T-helper 17 cell (primary cell): ENCODE results near the gene GABRG3. TPM values are rescaled to one million over a fixed set of nuclear protein-coding genes. Genes with fewer than 3 reads are reported as not detected.
"Not testable (repeated sequence)": the region's sequence is repeated elsewhere in the genome, so short reads cannot be mapped to it uniquely, and the experiment has no call there.

ENCODE experiments used
- ATAC-seq: fragments of 150-1000 bp; cut with Tn5 transposase; 2 replicates; pipeline ENCODE4 v1.10.0; 2021; ENCODE audit warnings: mild to moderate bottlenecking, moderate library complexity
- DNase-seq, 3 donors: peaks; one replicate each; pipeline versions ENCODE4 v3.0.0 to v3.0.0-alpha.2; 2020 to 2021
- H3K9me3 ChIP-seq: one replicate; pipeline ENCODE4 v1.7.0; 2013; ENCODE audit warnings: low read length, mild to moderate bottlenecking; ENCODE audit not compliant: control insufficient read depth, poor library complexity, severe bottlenecking
- H3K27ac Mint-ChIP-seq: one replicate; pipeline ENCODE4 v1.8.0; 2022; ENCODE audit warnings: mild to moderate bottlenecking, moderate library complexity, mixed read lengths
- H3K27me3 Mint-ChIP-seq: one replicate; pipeline ENCODE4 v1.8.0; 2022; ENCODE audit warnings: mixed read lengths
- H3K36me3 Mint-ChIP-seq: one replicate; pipeline ENCODE4 v1.8.0; 2022; ENCODE audit warnings: low read depth, mixed read lengths
- H3K4me1 Mint-ChIP-seq: one replicate; pipeline ENCODE4 v1.8.0; 2022; ENCODE audit warnings: mild to moderate bottlenecking, mixed read lengths
- H3K4me3 Mint-ChIP-seq: one replicate; pipeline ENCODE4 v1.8.0; 2022; ENCODE audit warnings: mild to moderate bottlenecking, moderate library complexity, mixed read lengths
- total RNA-seq, 4 donors: library from RNA in 2 of 4; stranded (reverse) in 2 of 4; gene quantifications; one replicate each; pipeline ENCODE4 v1.2.3 and lab custom pipeline; 2022 to 2026

Gene GABRG3
- total RNA-seq, 2 donors from 2014 or later: not detected

GRCh38 chr15:27330326-27330725 lies 359.3 kb downstream of the GABRG3 start:
- Mint-ChIP-seq H3K27ac (no peak overlapping the region), H3K4me1 (no peaks in the 10 kb centered on the region), H3K4me3 (no peak overlapping the region), H3K36me3 (no peaks in the 10 kb centered on the region), H3K27me3 (no peaks in the 10 kb centered on the region)
- ATAC-seq: no peak
- DNase-seq: no peak
- H3K9me3 ChIP-seq: peaks cover 3% of the 10 kb centered on the region

GRCh38 chr15:27336676-27337075 lies 365.7 kb downstream of the GABRG3 start:
- Mint-ChIP-seq H3K36me3 (no peaks in the 10 kb centered on the region), H3K27ac (no peak overlapping the region), H3K4me3 (no peak overlapping the region), H3K27me3 (no peaks in the 10 kb centered on the region), H3K4me1 (no peaks in the 10 kb centered on the region)
- DNase-seq: no peak
- H3K9me3 ChIP-seq: no peaks in the 10 kb centered on the region
- no peak for ATAC-seq

GRCh38 chr15:27339138-27339537 lies 368.2 kb downstream of the GABRG3 start:
- no peak for DNase-seq
- H3K9me3 ChIP-seq: no peaks in the 10 kb centered on the region
- H3K27ac Mint-ChIP-seq: no peak overlapping the region
- no peaks in the 10 kb centered on the region for H3K4me1 Mint-ChIP-seq
- no peaks in the 10 kb centered on the region for H3K27me3 Mint-ChIP-seq
- no peak for ATAC-seq
- H3K36me3 Mint-ChIP-seq: no peaks in the 10 kb centered on the region
- H3K4me3 Mint-ChIP-seq: no peak overlapping the region

GRCh38 chr15:27341780-27342343 lies 370.9 kb downstream of the GABRG3 start:
- H3K27me3 Mint-ChIP-seq: no peaks in the 10 kb centered on the region
- H3K4me3 Mint-ChIP-seq: no peak overlapping the region
- DNase-seq (no peak), ATAC-seq (no peak)
- H3K27ac Mint-ChIP-seq: no peak overlapping the region
- H3K9me3 ChIP-seq: no peaks in the 10 kb centered on the region
- H3K4me1 Mint-ChIP-seq: no peaks in the 10 kb centered on the region
- no peaks in the 10 kb centered on the region for H3K36me3 Mint-ChIP-seq

- H3K36me3 Mint-ChIP-seq: no peaks in the 10 kb centered on the region
- no peak overlapping the region for H3K27ac Mint-ChIP-seq
- no peak for DNase-seq
- no peak overlapping the region for H3K4me3 Mint-ChIP-seq
- no peaks in the 10 kb centered on the region for H3K9me3 ChIP-seq
- H3K27me3 Mint-ChIP-seq: no peaks in the 10 kb centered on the region
- no peak for ATAC-seq
- no peaks in the 10 kb centered on the region for H3K4me1 Mint-ChIP-seq
These were observed 372.0 kb downstream of the GABRG3 start for GRCh38 chr15:27342991-27343390.

- no peak overlapping the region for H3K4me3 Mint-ChIP-seq
- DNase-seq (no peak), ATAC-seq (no peak)
- no peaks in the 10 kb centered on the region for H3K27me3 Mint-ChIP-seq
- H3K9me3 ChIP-seq: no peaks in the 10 kb centered on the region
- H3K4me1 Mint-ChIP-seq: no peaks in the 10 kb centered on the region
- H3K36me3 Mint-ChIP-seq: no peaks in the 10 kb centered on the region
- H3K27ac Mint-ChIP-seq: no peak overlapping the region
These were observed 381.2 kb downstream of the GABRG3 start for GRCh38 chr15:27352136-27352535.

GRCh38 chr15:27353856-27354255 lies 382.9 kb downstream of the GABRG3 start:
- ATAC-seq (no peak), DNase-seq (no peak)
- H3K9me3 ChIP-seq: no peaks in the 10 kb centered on the region
- Mint-ChIP-seq H3K27ac (no peak overlapping the region), H3K4me1 (no peaks in the 10 kb centered on the region), H3K27me3 (no peaks in the 10 kb centered on the region), H3K36me3 (no peaks in the 10 kb centered on the region), H3K4me3 (no peak overlapping the region)

GRCh38 chr15:27358751-27359434 lies 387.9 kb downstream of the GABRG3 start:
- Mint-ChIP-seq H3K36me3 (no peaks in the 10 kb centered on the region), H3K27me3 (no peaks in the 10 kb centered on the region), H3K27ac (no peak overlapping the region), H3K4me1 (no peaks in the 10 kb centered on the region), H3K4me3 (no peak overlapping the region)
- no peak for ATAC-seq
- DNase-seq: no peak
- no peaks in the 10 kb centered on the region for H3K9me3 ChIP-seq

- no peak overlapping the region for H3K27ac Mint-ChIP-seq
- ATAC-seq: no peak
- H3K27me3 Mint-ChIP-seq: no peaks in the 10 kb centered on the region
- no peaks in the 10 kb centered on the region for H3K36me3 Mint-ChIP-seq
- no peaks in the 10 kb centered on the region for H3K9me3 ChIP-seq
- H3K4me3 Mint-ChIP-seq: no peak overlapping the region
- no peak for DNase-seq
- H3K4me1 Mint-ChIP-seq: no peaks in the 10 kb centered on the region
These were observed 388.6 kb downstream of the GABRG3 start for GRCh38 chr15:27359586-27359985.

GRCh38 chr15:27360316-27360715 lies 389.3 kb downstream of the GABRG3 start:
- H3K4me3 Mint-ChIP-seq: no peak overlapping the region
- ATAC-seq: no peak
- no peaks in the 10 kb centered on the region for H3K27me3 Mint-ChIP-seq
- no peak overlapping the region for H3K27ac Mint-ChIP-seq
- H3K36me3 Mint-ChIP-seq: no peaks in the 10 kb centered on the region
- H3K9me3 ChIP-seq: no peaks in the 10 kb centered on the region
- H3K4me1 Mint-ChIP-seq: no peaks in the 10 kb centered on the region
- no peak for DNase-seq

- ATAC-seq: no peak
- no peak overlapping the region for H3K27ac Mint-ChIP-seq
- DNase-seq: no peak
These were observed 390.5 kb downstream of the GABRG3 start for GRCh38 chr15:27361438-27361837.

GRCh38 chr15:27365456-27365855 lies 394.5 kb downstream of the GABRG3 start:
- no peak for DNase-seq
- H3K27me3 Mint-ChIP-seq: no peaks in the 10 kb centered on the region

More at GRCh38 chr15:27361438-27361837, 390.5 kb downstream of the GABRG3 start:
- H3K27me3 Mint-ChIP-seq: no peaks in the 10 kb centered on the region
- H3K4me1 Mint-ChIP-seq: no peaks in the 10 kb centered on the region
- no peaks in the 10 kb centered on the region for H3K9me3 ChIP-seq
- no peaks in the 10 kb centered on the region for H3K36me3 Mint-ChIP-seq
- no peak overlapping the region for H3K4me3 Mint-ChIP-seq

GRCh38 chr15:27377391-27377790 lies 406.4 kb downstream of the GABRG3 start:
- not testable (repeated sequence) for H3K27ac Mint-ChIP-seq

More at GRCh38 chr15:27365456-27365855, 394.5 kb downstream of the GABRG3 start:
- H3K4me3 Mint-ChIP-seq: no peak overlapping the region
- H3K4me1 Mint-ChIP-seq: no peaks in the 10 kb centered on the region
- no peak overlapping the region for H3K27ac Mint-ChIP-seq
- H3K9me3 ChIP-seq: no peaks in the 10 kb centered on the region
- no peak for ATAC-seq
- H3K36me3 Mint-ChIP-seq: no peaks in the 10 kb centered on the region

More at GRCh38 chr15:27377391-27377790, 406.4 kb downstream of the GABRG3 start:
- not testable (repeated sequence) for H3K27me3 Mint-ChIP-seq, ATAC-seq, H3K4me1 Mint-ChIP-seq, H3K4me3 Mint-ChIP-seq, DNase-seq, H3K9me3 ChIP-seq, H3K36me3 Mint-ChIP-seq
